IMR-90 (cell line): ENCODE results near the gene PSPC1. TPM values are rescaled to one million over a fixed set of nuclear protein-coding genes. Genes with fewer than 3 reads are reported as not detected.

Experiments
- ATAC-seq: fragments of 200-7000 bp; cut with Tn5 transposase; 2 replicates; pipeline ENCODE4 v1.9.1; 2020; ENCODE audit warnings: low read depth, mild to moderate bottlenecking, moderate library complexity
- BruUV-seq: library from RNA; stranded (reverse); fragments of 400-500 nt; replicated peaks from 2 replicates; lab custom pipeline; 2021; lab: Mats Ljungman, UMichigan
- CTCF ChIA-PET: fragments of 300-600 bp; formaldehyde crosslinking; extraction: SDS; loops from one replicate; lab custom pipeline; 2021; ENCODE audit warnings: antibody characterized with exemption; lab: Yijun Ruan, JAX
- POLR2A ChIA-PET: fragments of 300-600 bp; sonication (Branson Sonifier 250); formaldehyde crosslinking; loops from one replicate; lab custom pipeline; 2022; ENCODE audit warnings: antibody characterized with exemption; ENCODE audit not compliant: unreplicated experiment; lab: Charles Lee
- DNase-seq: peaks from one replicate; pipeline ENCODE4 v3.0.0; 2013
- H2AFZ ChIP-seq: replicated peaks from 2 replicates; pipeline ENCODE3; 2013; ENCODE audit warnings: low read length, mild to moderate bottlenecking; ENCODE audit not compliant: poor library complexity
- H2AK5ac ChIP-seq: 2 replicates; pipeline ENCODE4 v1.6.1; 2013; ENCODE audit warnings: low read depth, low read length, inconsistent platforms
- H2AK9ac ChIP-seq: replicated peaks from 2 replicates; pipeline ENCODE3; 2013; ENCODE audit warnings: mild to moderate bottlenecking, low read depth, low read length, moderate library complexity; ENCODE audit not compliant: poor library complexity
- H2BK120ac ChIP-seq: 2 replicates; pipeline ENCODE4 v1.6.1; 2013; ENCODE audit warnings: low read depth, low read length, inconsistent platforms
- H2BK15ac ChIP-seq: 3 replicates; pipeline ENCODE4 v1.6.1; 2013; ENCODE audit warnings: low read depth, low read length, inconsistent platforms
- H2BK20ac ChIP-seq: 2 replicates; pipeline ENCODE4 v1.6.1; 2013; ENCODE audit warnings: low read depth, mild to moderate bottlenecking, inconsistent platforms, low read length, moderate library complexity
- H2BK5ac ChIP-seq: 2 replicates; pipeline ENCODE4 v1.6.1; 2013; ENCODE audit warnings: mild to moderate bottlenecking, low read depth, low read length, inconsistent platforms; ENCODE audit not compliant: poor library complexity, severe bottlenecking
- H3K14ac ChIP-seq: replicated peaks from 2 replicates; pipeline ENCODE4 v1.6.1; 2013; ENCODE audit warnings: low read depth, low read length, inconsistent platforms
- H3K18ac ChIP-seq: 2 replicates; pipeline ENCODE4 v1.6.1; 2013; ENCODE audit warnings: low read depth, low read length, control low read depth
- H3K23ac ChIP-seq: 2 replicates; pipeline ENCODE4 v1.6.1; 2013; ENCODE audit warnings: low read depth, low read length, inconsistent platforms
- H3K27ac ChIP-seq: 2 replicates; pipeline ENCODE4 v1.5.1; 2013; ENCODE audit warnings: mild to moderate bottlenecking, control low read depth, low read length; ENCODE audit not compliant: insufficient read depth
- H3K27me3 ChIP-seq: 2 replicates; pipeline ENCODE4 v1.6.1; 2013; ENCODE audit warnings: low read length; ENCODE audit not compliant: control insufficient read depth, insufficient read depth
- H3K36me3 ChIP-seq: 2 replicates; pipeline ENCODE4 v1.6.1; 2013; ENCODE audit warnings: low read length, mixed read lengths; ENCODE audit not compliant: control insufficient read depth, insufficient read depth
- H3K4ac ChIP-seq: 2 replicates; pipeline ENCODE4 v1.6.1; 2013; ENCODE audit warnings: low read depth, low read length, inconsistent platforms
- H3K4me1 ChIP-seq: 2 replicates; pipeline ENCODE4 v1.6.1; 2013; ENCODE audit warnings: low read length, mixed read lengths; ENCODE audit not compliant: control insufficient read depth, insufficient read depth
- H3K4me2 ChIP-seq: 2 replicates; pipeline ENCODE4 v1.6.1; 2013; ENCODE audit warnings: low read depth, mild to moderate bottlenecking, control low read depth, low read length, moderate library complexity
- H3K4me3 ChIP-seq: 2 replicates; pipeline ENCODE4 v1.5.1; 2013; ENCODE audit warnings: low read depth, mild to moderate bottlenecking, control low read depth, low read length, moderate library complexity; ENCODE audit not compliant: insufficient read depth
- H3K56ac ChIP-seq: 2 replicates; pipeline ENCODE4 v1.6.1; 2013; ENCODE audit warnings: low read length, inconsistent platforms; ENCODE audit not compliant: insufficient read depth; ENCODE audit errors: extremely low read depth
- H3K79me1 ChIP-seq, 2 experiments: 2 replicates each; pipeline ENCODE4 v1.6.1; 2013; ENCODE audit warnings: low read length in 2 of 2, inconsistent platforms in 1 of 2, low read depth in 1 of 2
- H3K9ac ChIP-seq: 2 replicates; pipeline ENCODE4 v1.6.1; 2013; ENCODE audit warnings: low read depth, low read length, control low read depth
- H3K9me1 ChIP-seq: 2 replicates; pipeline ENCODE4 v1.6.1; 2013; ENCODE audit warnings: low read length, inconsistent platforms; ENCODE audit not compliant: insufficient read depth
- H3K9me3 ChIP-seq: 2 replicates; pipeline ENCODE4 v1.6.1; 2013; ENCODE audit warnings: low read length; ENCODE audit not compliant: control insufficient read depth, insufficient read depth
- H4K20me1 ChIP-seq: 2 replicates; pipeline ENCODE4 v1.6.1; 2013; ENCODE audit warnings: low read length, inconsistent platforms; ENCODE audit not compliant: insufficient read depth
- H4K5ac ChIP-seq: 2 replicates; pipeline ENCODE4 v1.6.1; 2013; ENCODE audit warnings: mild to moderate bottlenecking, low read depth, low read length, control low read depth
- H4K8ac ChIP-seq, 2 experiments: 2 replicates each; pipeline ENCODE4 v1.6.1; 2013; ENCODE audit warnings: low read depth in 2 of 2, low read length in 2 of 2, control low read depth in 1 of 2, inconsistent platforms in 1 of 2
- H4K91ac ChIP-seq: 2 replicates; pipeline ENCODE4 v1.6.1; 2013; ENCODE audit warnings: low read depth, low read length, inconsistent platforms; ENCODE audit not compliant: insufficient read depth
- NFE2L2 ChIP-seq: fragments of 150-350 bp; IDR thresholded peaks from 2 replicates; pipeline ENCODE4 v1.6.1; 2016; ENCODE audit warnings: low read depth, mild to moderate bottlenecking, low read length
- WGBS, 2 experiments: methylation state at CpG; one replicate each; pipeline versions ENCODE4 v1.1.5 to v1.1.7; 2013; ENCODE audit warnings: missing lambda C conversion rate in 2 of 2; ENCODE audit not compliant: insufficient read length in 1 of 2; ENCODE audit errors: extremely low coverage in 2 of 2; 5-methylcytosine and 5-hydroxymethylcytosine counted together
- dilution Hi-C: fragments of 300-500 bp; cut with HindIII; formaldehyde crosslinking; loops from one replicate; pipeline ENCODE4 v1.14.3; 2018; ENCODE audit warnings: low sequenced_read_pairs; ENCODE audit not compliant: unreplicated experiment
- in situ Hi-C: fragments of 300-500 bp; cut with MboI; formaldehyde crosslinking; loops from 3 replicates; pipeline ENCODE4 v1.14.3; 2019; ENCODE audit warnings: low sequenced_read_pairs, inconsistent platforms, mixed read lengths
- intact Hi-C: fragments of 100-400 bp; cut with micrococcal nuclease; formaldehyde crosslinking; loops from 2 replicates; pipeline ENCODE4 v1.10.0; 2022
- polyA plus RNA-seq, 3 experiments: library from polyadenylated mRNA; depleted of rRNA; stranded (reverse); fragments of >200 nt; gene quantifications; 2 replicates each; pipeline ENCODE4 v1.2.3, GENCODE V29; 2012; ENCODE audit warnings: low replicate concordance in 1 of 3
- total RNA-seq: library from RNA; depleted of rRNA; stranded (reverse); fragments of >200 nt; gene quantifications from 2 replicates; pipeline ENCODE4 v1.2.3, GENCODE V29; 2012

The PSPC1 gene
- total and polyA plus RNA-seq, 2 of the 4 experiments (the other 2 are of a cell fraction), result 38.3 to 39.8 TPM

GRCh38 chr13:19772306-19772705, 10.4 kb downstream of the PSPC1 start:
- Histone ChIP-seq H3K4me2 (0 out of 2 replicates have a peak overlapping the region, but pooled peaks have one; percentile 9), H4K5ac (0 out of 2 replicates have a peak overlapping the region, but pooled peaks have one; percentile 63), H4K91ac (peak overlapping the region; percentile 32; the same call in 1 of the 2 replicates), H3K14ac (no peak overlapping the region; the same call in 1 of the 2 replicates), H4K8ac (no peak overlapping the region; a peak in 1 of 4 replicates), H3K27me3 (no peaks in the 10 kb centered on the region), H2BK15ac (no peak overlapping the region), H3K9me3 (no peaks in the 10 kb centered on the region), H2BK5ac (peak overlapping the region; percentile 47), H3K9ac (no peak overlapping the region), H3K4me3 (no peak overlapping the region), H4K20me1 (peaks cover 65% of the 10 kb centered on the region), H3K36me3 (peaks cover 27% of the 10 kb centered on the region), H3K9me1 (peaks cover 3% of the 10 kb centered on the region; the same call in 1 of the 2 replicates), H3K23ac (peak overlapping the region; percentile 83; the same call in 1 of the 2 replicates), H3K4me1 (peaks cover 4% of the 10 kb centered on the region; the same call in 1 of the 2 replicates), H3K4ac (no peak overlapping the region), H3K18ac (no peak overlapping the region; the same call in 1 of the 2 replicates), H2BK20ac (peak overlapping the region; percentile 75), H3K27ac (peak overlapping the region; percentile 66; the same call in 1 of the 2 replicates), H2AFZ (no peak overlapping the region), H3K56ac (peak overlapping the region; percentile 52; the same call in 1 of the 2 replicates), H2AK9ac (no peak overlapping the region), H2AK5ac (no peak overlapping the region), H2BK120ac (no peak overlapping the region), H3K79me1 (peaks cover 12 to 38% of the 10 kb centered on the region in 2 experiments)
- no peak for TF ChIP-seq NFE2L2
- in situ Hi-C loops (loop anchor here (10.0 kb wide), 1 partner anchor 98 kb away; no protein-coding TSS in a partner anchor), intact Hi-C loops (no loop called here), dilution Hi-C loops (no loop called here)
- peak; percentile 42; the same call in 1 of the 2 replicates for ATAC-seq
- 100% methylated on average over 4 of the region's 6 CpGs; no CpG with 5 or more reads in 1 of the 2 experiments for WGBS, 2 experiments
- DNase-seq, result peak; percentile 3
- no TSS peak for BruUV-seq
- CTCF ChIA-PET, result interaction anchor here (1.3 kb wide), 1 partner anchor 20 kb away, joined by 3 read pairs; no protein-coding TSS in a partner anchor
- POLR2A ChIA-PET, result no interaction called here
